ENCODE results near the gene RAB11FIP3.
"Not testable (repeated sequence)": the region's sequence is repeated elsewhere in the genome, so short reads cannot be mapped to it uniquely, and the experiment has no call there.

Gene RAB11FIP3

GRCh38 chr16:424623-425081, 797 bp upstream of the RAB11FIP3 start:
- DNase-seq = no peak

GRCh38 chr16:425740-426114, 278 bp downstream of the RAB11FIP3 start:
- no peak for DNase-seq

- no peak for DNase-seq
Observed at GRCh38 chr16:426115-426905, 861 bp downstream of the RAB11FIP3 start.

- no peak for DNase-seq
Observed at GRCh38 chr16:426906-427249, 1.4 kb downstream of the RAB11FIP3 start.

- DNase-seq = no peak
Observed at GRCh38 chr16:427250-427649, 1.8 kb downstream of the RAB11FIP3 start.

GRCh38 chr16:430904-431303, 5.5 kb downstream of the RAB11FIP3 start:
- no peak for DNase-seq

GRCh38 chr16:440627-441026, 15.2 kb downstream of the RAB11FIP3 start:
- DNase-seq = peak; percentile 19

- DNase-seq = no peak
Observed at GRCh38 chr16:441447-441846, 16.0 kb downstream of the RAB11FIP3 start.

GRCh38 chr16:442976-443375, 17.5 kb downstream of the RAB11FIP3 start:
- DNase-seq = no peak

GRCh38 chr16:444027-444426, 18.6 kb downstream of the RAB11FIP3 start:
- DNase-seq = no peak

- DNase-seq = no peak
Observed at GRCh38 chr16:445566-445965, 20.1 kb downstream of the RAB11FIP3 start.

- no peak for DNase-seq
Observed at GRCh38 chr16:450385-450784, 24.9 kb downstream of the RAB11FIP3 start.

- DNase-seq = peak; percentile 69
Observed at GRCh38 chr16:450785-451512, 25.5 kb downstream of the RAB11FIP3 start.

GRCh38 chr16:454397-454940, 29.0 kb downstream of the RAB11FIP3 start:
- no peak for DNase-seq

GRCh38 chr16:455453-455852, 30.0 kb downstream of the RAB11FIP3 start:
- DNase-seq = no peak

- peak; percentile 67 for DNase-seq
Observed at GRCh38 chr16:456891-457483, 31.5 kb downstream of the RAB11FIP3 start.

GRCh38 chr16:457732-458400, 32.4 kb downstream of the RAB11FIP3 start:
- DNase-seq = no peak

- DNase-seq = no peak
Observed at GRCh38 chr16:459761-460160, 34.3 kb downstream of the RAB11FIP3 start.

GRCh38 chr16:460787-461186, 35.3 kb downstream of the RAB11FIP3 start:
- DNase-seq = no peak

GRCh38 chr16:463071-463470, 37.6 kb downstream of the RAB11FIP3 start:
- DNase-seq = no peak

- DNase-seq = no peak
Observed at GRCh38 chr16:466651-467050, 41.2 kb downstream of the RAB11FIP3 start.

- not testable (repeated sequence) for DNase-seq
Observed at GRCh38 chr16:467249-467871, 41.9 kb downstream of the RAB11FIP3 start.
